GM12891 (cell line): ENCODE results near the gene RAB5IF.

ENCODE experiments used
- PAX5 ChIP-seq: IDR thresholded peaks from 2 replicates; pipeline ENCODE4 v1.6.1; 2011; ENCODE audit warnings: low read length, moderate library complexity, mild to moderate bottlenecking; ENCODE audit not compliant: insufficient read depth, severe bottlenecking
- POLR2A ChIP-seq: IDR thresholded peaks from 2 replicates; pipeline ENCODE4 v1.6.1; 2011; ENCODE audit warnings: low read depth, low read length, control low read depth
- POLR2AphosphoS5 ChIP-seq: IDR thresholded peaks from 2 replicates; pipeline ENCODE4 v1.6.1; 2011; ENCODE audit warnings: low read depth, low read length, control low read depth
- POU2F2 ChIP-seq: IDR thresholded peaks from 2 replicates; pipeline ENCODE4 v1.6.1; 2011; ENCODE audit warnings: low read depth, mild to moderate bottlenecking, control low read depth, low read length, moderate library complexity
- SPI1 ChIP-seq: IDR thresholded peaks from 2 replicates; pipeline ENCODE4 v1.6.1; 2011; ENCODE audit warnings: low read depth, low read length, control low read depth
- TAF1 ChIP-seq: IDR thresholded peaks from 2 replicates; pipeline ENCODE4 v1.6.1; 2011; ENCODE audit warnings: low read depth, low read length, control low read depth

GRCh38 chr20:36624068-36624943 is 18.7 kb downstream of the RAB5IF start:
- TF ChIP-seq POLR2A (no peak), POLR2AphosphoS5 (no peak), TAF1 (no peak), SPI1 (no peak), PAX5 (no peak), POU2F2 (no peak)
